ENCODE measurements around the gene ELF3. TPM values are rescaled to one million over a fixed set of nuclear protein-coding genes. Genes with fewer than 3 reads are reported as not detected.

The ELF3 gene
- total and polyA plus RNA-seq, 2 of the 13 experiments (the other 11 are each of a cell fraction or from before 2014, with no cell fraction given), result 11.5 to 55.1 TPM

- TF ChIP-seq ZNF407 (CRISPR knock-in tag; IDR thresholded peaks at IDR 0.05; ENCODE audit: not compliant biosample characterization) (no peak), SP5 (CRISPR knock-in tag; IDR thresholded peaks at IDR 0.05; ENCODE audit: borderline replicate concordance, low read depth) (peak; percentile 64; the same call in 1 of the 2 replicates), KLF16 (CRISPR knock-in tag; IDR thresholded peaks at IDR 0.05) (0 out of 4 replicates have a peak, but pooled peaks of 1 of the 2 experiments have one; percentile 33), ZNF431 (CRISPR knock-in tag; IDR thresholded peaks at IDR 0.05; ENCODE audit: borderline replicate concordance, low read depth) (no peak), ZNF350 (CRISPR knock-in tag; IDR thresholded peaks at IDR 0.05; ENCODE audit: borderline replicate concordance, low read depth) (no peak; the same call in 1 of the 2 replicates), FIP1L1 (IDR thresholded peaks at IDR 0.05; ENCODE audit: borderline replicate concordance, insufficient read depth, low read depth, low read length) (no peak), THRA (CRISPR knock-in tag; IDR thresholded peaks at IDR 0.05; ENCODE audit: borderline replicate concordance) (0 out of 2 replicates have a peak, but pooled peaks have one; percentile 15), ATF3 (CRISPR knock-in tag; IDR thresholded peaks at IDR 0.05) (no peak), ZBTB7A (CRISPR knock-in tag; IDR thresholded peaks at IDR 0.05) (peak; percentile 60; the same call in 1 of the 2 replicates), HDAC6 (IDR thresholded peaks at IDR 0.05; ENCODE audit: low read depth, low read length) (no peak), ZSCAN29 (CRISPR knock-in tag; conservative IDR thresholded peaks at IDR 0.05) (0 out of 2 replicates have a peak, but pooled peaks have one; percentile 47), ZNF160 (CRISPR knock-in tag; IDR thresholded peaks at IDR 0.05) (no peak), ZNF354B (CRISPR knock-in tag; IDR thresholded peaks at IDR 0.05) (no peak), FOXO4 (CRISPR knock-in tag; conservative IDR thresholded peaks at IDR 0.05) (no peak)
These were observed 8.3 kb downstream of the ELF3 start (continued) for GRCh38 chr1:202018468-202019234.
